Ascending aorta (tissue), 2 donors: Measurements from ENCODE around the gene ANKRD13A. TPM values are rescaled to one million over a fixed set of nuclear protein-coding genes. Genes with fewer than 3 reads are reported as not detected.

Source experiments
- DNase-seq, 2 donors: peaks; one replicate each; pipeline ENCODE4 v3.0.0-alpha.2; 2019; ENCODE audit warnings: low spot score in 2 of 2
- H3K27ac ChIP-seq, 2 donors: fragments of 200-600 bp; sonication (generic); one replicate each; pipeline ENCODE4 v1.5.1; 2016 to 2017; ENCODE audit warnings: mild to moderate bottlenecking in 1 of 2
- H3K27me3 ChIP-seq: fragments of 200-600 bp; sonication (generic); one replicate; pipeline ENCODE4 v1.5.1; 2017
- H3K36me3 ChIP-seq, 2 donors: fragments of 200-600 bp; sonication (generic); one replicate each; pipeline ENCODE4 v1.5.1; 2016
- H3K4me1 ChIP-seq, 2 donors: fragments of 200-600 bp; sonication (generic); one replicate each; pipeline ENCODE4 v1.5.1; 2016 to 2017; ENCODE audit warnings: mild to moderate bottlenecking in 1 of 2
- H3K4me3 ChIP-seq, 2 donors: fragments of 200-600 bp; sonication (generic); one replicate each; pipeline ENCODE4 v1.5.1; 2016 to 2017; ENCODE audit warnings: mild to moderate bottlenecking in 1 of 2
- H3K9me3 ChIP-seq, 2 donors: fragments of 200-600 bp; sonication (generic); one replicate each; pipeline ENCODE4 v1.5.1; 2016
- CTCF ChIP-seq, 3 experiments: fragments of 200-600 bp in 2 of 3; fragments of 450-650 bp in 1 of 3; sonication (generic) in 2 of 3; IDR thresholded peaks; one replicate each; pipeline ENCODE4 v1.5.1; 2016 to 2019; ENCODE audit warnings: antibody characterized with exemption in 3 of 3, mild to moderate bottlenecking in 1 of 3, moderate library complexity in 1 of 3
- intact Hi-C: fragments of 100-400 bp; cut with DNase I; formaldehyde crosslinking; loops from one replicate; pipeline ENCODE4 v1.15.1; 2023
- total RNA-seq: library from RNA; depleted of rRNA; stranded (reverse); fragments of >200 nt; gene quantifications from one replicate; pipeline ENCODE4 v1.1.0, GENCODE V29; 2016

ANKRD13A gene
- total RNA-seq, 1 donor from 2014 or later, result 199 TPM

DNA sequence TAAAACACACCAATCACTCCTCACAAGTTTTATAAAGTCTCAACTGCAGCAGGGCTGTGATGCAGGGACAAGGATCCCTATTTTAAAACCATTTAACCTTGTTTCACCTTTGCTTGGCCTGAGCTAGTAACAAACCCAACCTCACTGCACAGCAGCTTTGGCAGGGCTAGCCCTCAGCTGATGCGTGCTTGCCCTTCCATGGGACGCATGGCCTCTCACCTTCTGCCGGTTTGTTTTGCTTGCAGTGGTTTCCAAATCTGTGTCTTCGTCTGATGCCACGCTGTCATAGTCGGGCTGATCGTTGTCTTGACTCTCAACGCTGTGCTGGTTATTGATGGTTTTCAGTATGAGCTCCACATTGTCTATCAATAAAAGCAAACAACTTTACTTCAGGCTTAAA is 46.4 kb upstream of the ANKRD13A start:
- no peaks in the 10 kb centered on the region for H3K9me3 ChIP-seq
- intact Hi-C loops, result no loop called here
- no peaks in the 10 kb centered on the region for H3K27me3 ChIP-seq
- TF ChIP-seq CTCF (IDR thresholded peaks at IDR 0.05), result no peak
- DNase-seq, result no peak
- peaks cover 15 to 51% of the 10 kb centered on the region in 2 donors for H3K36me3 ChIP-seq
- H3K4me1 ChIP-seq, result peaks cover 13 to 29% of the 10 kb centered on the region in 2 donors
- peak overlapping the region; percentile 77 to 78 for H3K27ac ChIP-seq
- no peak overlapping the region for H3K4me3 ChIP-seq

DNA sequence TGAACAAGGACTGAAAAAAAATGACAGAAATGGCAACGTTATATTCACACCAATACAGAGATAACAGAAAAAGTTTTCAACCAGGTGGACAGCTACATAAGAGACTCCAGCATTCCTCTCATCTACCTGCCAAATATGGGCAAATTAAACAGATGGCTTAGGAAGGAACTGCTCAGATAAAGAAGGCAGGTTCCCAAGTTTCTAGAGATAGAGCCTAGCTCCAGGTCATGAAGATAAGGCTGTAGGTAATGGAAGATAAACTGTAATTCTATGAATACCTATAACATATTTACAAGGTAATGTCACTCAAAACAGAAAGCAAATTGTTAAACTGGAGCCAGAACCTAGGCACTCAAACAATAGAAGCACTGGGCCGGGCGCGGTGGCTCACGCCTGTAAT is 45.6 kb upstream of the ANKRD13A start:
- Histone ChIP-seq H3K4me1 (peaks cover 13 to 29% of the 10 kb centered on the region in 2 donors), H3K9me3 (no peaks in the 10 kb centered on the region), H3K36me3 (peaks cover 21 to 58% of the 10 kb centered on the region in 2 donors), H3K27ac (peak overlapping the region; percentile 77 to 78), H3K27me3 (no peaks in the 10 kb centered on the region), H3K4me3 (no peak overlapping the region)
- TF ChIP-seq CTCF (IDR thresholded peaks at IDR 0.05), result no peak
- no peak for DNase-seq
- intact Hi-C loops, result no loop called here

DNA sequence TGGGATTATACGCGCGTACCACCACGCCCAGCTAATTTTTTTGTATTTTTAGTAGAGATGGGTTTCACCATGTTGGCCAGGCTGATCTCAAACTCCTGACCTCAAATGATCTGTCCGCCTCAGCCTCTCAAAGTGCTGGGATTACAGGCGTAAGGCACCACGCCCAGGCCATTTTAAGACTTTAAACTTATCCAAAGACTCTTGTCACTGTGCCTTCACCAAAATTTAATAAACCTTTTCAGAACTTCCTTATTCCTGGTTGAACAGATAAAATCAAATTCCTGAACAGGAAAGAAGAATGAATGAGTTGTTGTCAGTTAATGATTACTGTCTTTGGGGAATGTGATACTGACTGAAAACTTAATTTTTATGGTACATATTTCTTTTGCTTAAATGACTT is 40.9 kb upstream of the ANKRD13A start:
- H3K27ac ChIP-seq, result no peak overlapping the region
- intact Hi-C loops, result no loop called here
- no peaks in the 10 kb centered on the region for H3K27me3 ChIP-seq
- H3K36me3 ChIP-seq, result peaks cover 41 to 79% of the 10 kb centered on the region in 2 donors
- H3K4me1 ChIP-seq, result peaks cover 0 to 3% of the 10 kb centered on the region in 2 donors
- no peak overlapping the region for H3K4me3 ChIP-seq
- H3K9me3 ChIP-seq, result no peaks in the 10 kb centered on the region
- DNase-seq, result no peak
- TF ChIP-seq CTCF (IDR thresholded peaks at IDR 0.05), result no peak

- intact Hi-C loops, result no loop called here
- TF ChIP-seq CTCF (IDR thresholded peaks at IDR 0.05), result no peak
- no peak for DNase-seq
- no peak overlapping the region for H3K4me3 ChIP-seq
- no peak overlapping the region for H3K27ac ChIP-seq
- H3K27me3 ChIP-seq, result no peaks in the 10 kb centered on the region
- peaks cover 0 to 2% of the 10 kb centered on the region in 2 donors for H3K4me1 ChIP-seq
- no peaks in the 10 kb centered on the region for H3K9me3 ChIP-seq
- peaks cover 37 to 82% of the 10 kb centered on the region in 2 donors for H3K36me3 ChIP-seq
Measured at GRCh38 chr12:109959411-109960093, 39.7 kb upstream of the ANKRD13A start.

DNA sequence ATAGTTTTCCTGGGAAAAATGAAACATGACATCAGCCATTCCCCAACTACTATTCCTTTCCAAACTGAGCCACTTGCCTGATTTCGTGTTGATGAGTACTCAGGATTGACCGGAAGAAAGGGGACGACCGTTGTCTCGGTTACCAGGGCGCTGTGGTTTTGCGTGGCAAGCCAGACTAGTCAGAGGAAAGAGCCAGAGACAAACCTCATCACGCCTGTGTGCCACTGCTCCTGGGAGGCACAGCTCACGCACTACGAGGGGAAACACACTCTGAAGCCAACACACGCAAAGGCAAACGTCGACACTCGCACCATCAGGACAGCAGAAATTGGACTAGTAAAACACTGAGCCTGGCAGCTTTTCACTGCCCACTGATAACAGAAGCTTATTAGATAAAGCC is 38.0 kb upstream of the ANKRD13A start:
- intact Hi-C loops, result no loop called here
- H3K36me3 ChIP-seq, result peaks cover 46 to 81% of the 10 kb centered on the region in 2 donors
- peak overlapping the region; percentile 15 to 41 for H3K27ac ChIP-seq
- no peak for DNase-seq
- no peaks in the 10 kb centered on the region for H3K27me3 ChIP-seq
- no peaks in the 10 kb centered on the region for H3K9me3 ChIP-seq
- H3K4me1 ChIP-seq, result peaks cover 0 to 2% of the 10 kb centered on the region in 2 donors
- no peak for TF ChIP-seq CTCF (IDR thresholded peaks at IDR 0.05)
- H3K4me3 ChIP-seq, result no peak overlapping the region
